GM23338 (cell line): ENCODE measurements around the gene NOVA2. TPM values are rescaled to one million over a fixed set of nuclear protein-coding genes. Genes with fewer than 3 reads are reported as not detected.
A peak's percentile ranks its signal among the peaks of the same experiment; 100 is the strongest.

Experiments used
- ATAC-seq: fragments of 200-7000 bp; cut with Tn5 transposase; 3 replicates; pipeline ENCODE4 v1.9.1; 2020
- DNase-seq: peaks from one replicate; pipeline ENCODE4 v3.0.0-alpha.2; 2015; ENCODE audit warnings: low spot score
- H2AFZ ChIP-seq: fragments of 200-600 bp; sonication (generic); 2 replicates; pipeline ENCODE4 v1.8.0; 2016; ENCODE audit warnings: antibody characterized with exemption, mild to moderate bottlenecking, moderate library complexity
- H3F3A ChIP-seq: fragments of 200-600 bp; sonication (generic); replicated peaks from 2 replicates; pipeline ENCODE4 v1.8.0; 2017; ENCODE audit warnings: antibody characterized with exemption, mixed run types, low read depth
- H3K27ac ChIP-seq: fragments of 200-600 bp; sonication (generic); 2 replicates; pipeline ENCODE4 v1.6.1; 2016; ENCODE audit warnings: low read depth
- H3K27me3 ChIP-seq: fragments of 200-600 bp; sonication (generic); 2 replicates; pipeline ENCODE4 v1.8.0; 2016; ENCODE audit warnings: mild to moderate bottlenecking, mixed run types, moderate library complexity; ENCODE audit not compliant: insufficient read depth
- H3K36me3 ChIP-seq: fragments of 200-600 bp; sonication (generic); 2 replicates; pipeline ENCODE4 v1.8.0; 2016; ENCODE audit warnings: mild to moderate bottlenecking; ENCODE audit not compliant: insufficient read depth
- H3K4me1 ChIP-seq: fragments of 200-600 bp; sonication (generic); 2 replicates; pipeline ENCODE4 v1.8.0; 2016; ENCODE audit warnings: mild to moderate bottlenecking, moderate library complexity; ENCODE audit not compliant: insufficient read depth
- H3K4me2 ChIP-seq: fragments of 200-600 bp; sonication (generic); 2 replicates; pipeline ENCODE4 v1.7.1; 2017; ENCODE audit warnings: mixed run types
- H3K4me3 ChIP-seq: fragments of 200-600 bp; sonication (generic); 2 replicates; pipeline ENCODE4 v1.6.1; 2016; ENCODE audit warnings: mixed run types
- H3K79me2 ChIP-seq: fragments of 200-600 bp; sonication (generic); replicated peaks from 2 replicates; pipeline ENCODE4 v1.8.0; 2017; ENCODE audit warnings: mild to moderate bottlenecking; ENCODE audit not compliant: insufficient read depth
- H3K9me2 ChIP-seq: fragments of 200-600 bp; sonication (generic); 2 replicates; pipeline ENCODE4 v1.8.0; 2017; ENCODE audit not compliant: insufficient read depth
- H4K20me1 ChIP-seq: fragments of 200-600 bp; sonication (generic); replicated peaks from 2 replicates; pipeline ENCODE4 v1.8.0; 2017; ENCODE audit warnings: mild to moderate bottlenecking; ENCODE audit not compliant: insufficient read depth
- H3K27ac Mint-ChIP-seq: 2 replicates; pipeline ENCODE4 v1.8.0; 2020; ENCODE audit warnings: inconsistent platforms, mild to moderate bottlenecking, moderate library complexity, mixed read lengths
- H3K27me3 Mint-ChIP-seq: 3 replicates; pipeline ENCODE4 v1.8.0; 2022; ENCODE audit warnings: low read depth, mild to moderate bottlenecking, moderate library complexity, mixed read lengths, inconsistent platforms; ENCODE audit not compliant: insufficient read depth, poor library complexity
- H3K36me3 Mint-ChIP-seq: 3 replicates; pipeline ENCODE4 v1.8.0; 2021; ENCODE audit warnings: low read depth, mild to moderate bottlenecking, inconsistent platforms, moderate library complexity, mixed read lengths
- H3K4me1 Mint-ChIP-seq: 3 replicates; pipeline ENCODE4 v1.8.0; 2020; ENCODE audit warnings: mild to moderate bottlenecking, inconsistent platforms, mixed read lengths
- H3K4me3 Mint-ChIP-seq: 3 replicates; pipeline ENCODE4 v1.8.0; 2021; ENCODE audit warnings: moderate library complexity, mild to moderate bottlenecking, inconsistent platforms, mixed read lengths
- H3K9me3 Mint-ChIP-seq: 3 replicates; pipeline ENCODE4 v1.8.0; 2020; ENCODE audit warnings: moderate library complexity, mild to moderate bottlenecking, inconsistent platforms, mixed read lengths
- CREB1 ChIP-seq: fragments of 250-450 bp; sonication (Bioruptor Pico); IDR thresholded peaks from 2 replicates; pipeline ENCODE4 v1.5.0; 2020; ENCODE audit warnings: low read depth, mild to moderate bottlenecking, moderate library complexity
- ETS1 ChIP-seq: IDR thresholded peaks from 2 replicates; pipeline ENCODE4 v1.6.1; 2016; ENCODE audit warnings: antibody characterized with exemption
- EZH2 ChIP-seq: fragments of 200-600 bp; sonication (generic); IDR thresholded peaks from one replicate; pipeline ENCODE4 v1.8.0; 2017; ENCODE audit warnings: antibody characterized with exemption, mild to moderate bottlenecking, low read depth; ENCODE audit not compliant: unreplicated experiment
- EZH2phosphoT487 ChIP-seq: fragments of 200-600 bp; sonication (generic); IDR thresholded peaks from one replicate; pipeline ENCODE4 v1.8.1; 2018; ENCODE audit warnings: antibody characterized with exemption; ENCODE audit not compliant: unreplicated experiment
- JUNB ChIP-seq: IDR thresholded peaks from one replicate; pipeline ENCODE4 v1.6.1; 2016; ENCODE audit warnings: antibody characterized with exemption; ENCODE audit not compliant: unreplicated experiment
- NANOG ChIP-seq: IDR thresholded peaks from 2 replicates; pipeline ENCODE4 v1.6.1; 2016; ENCODE audit warnings: antibody characterized with exemption, borderline replicate concordance
- POLR2AphosphoS5 ChIP-seq: IDR thresholded peaks from 2 replicates; pipeline ENCODE4 v1.6.1; 2016; ENCODE audit warnings: antibody characterized with exemption, low read depth
- REST ChIP-seq: IDR thresholded peaks from one replicate; pipeline ENCODE4 v1.6.1; 2018; ENCODE audit warnings: antibody characterized with exemption; ENCODE audit not compliant: unreplicated experiment
- STAT1 ChIP-seq: IDR thresholded peaks from one replicate; pipeline ENCODE4 v1.6.1; 2016; ENCODE audit warnings: antibody characterized with exemption; ENCODE audit not compliant: unreplicated experiment
- ZNF114 ChIP-seq: fragments of 250-450 bp; sonication (Bioruptor Pico); IDR thresholded peaks from 2 replicates; pipeline ENCODE4 v1.5.0; 2020; ENCODE audit warnings: mild to moderate bottlenecking, moderate library complexity
- ZNF331 ChIP-seq: fragments of 250-450 bp; sonication (Bioruptor Pico); IDR thresholded peaks from 2 replicates; pipeline ENCODE4 v1.5.0; 2020; ENCODE audit warnings: low read depth, mild to moderate bottlenecking, moderate library complexity
- ZNF462 ChIP-seq: fragments of 250-450 bp; sonication (Bioruptor Pico); IDR thresholded peaks from 2 replicates; pipeline ENCODE4 v1.5.0; 2020; ENCODE audit warnings: mild to moderate bottlenecking, moderate library complexity
- polyA plus RNA-seq: library from polyadenylated mRNA; unstranded; fragments of >200 nt; fragmentation: Nextera tagmentation; extraction: Ambion mirVana; gene quantifications from 2 replicates; pipeline ENCODE4 v1.2.1, GENCODE V29; 2016
- total RNA-seq: library from RNA; depleted of rRNA; stranded (reverse); fragments of >200 nt; shearing (Covaris generic); gene quantifications from 2 replicates; pipeline ENCODE4 v1.2.3, GENCODE V29; 2014

NOVA2 gene
- total and polyA plus RNA-seq, 2 experiments from 2014 or later = 5.1 to 13.7 TPM

- no peaks in the 10 kb centered on the region; the same call in 1 of the 2 replicates for H3K36me3 ChIP-seq
These were observed 33.7 kb downstream of the NOVA2 start for GRCh38 chr19:45939792-45940514.

More at GRCh38 chr19:45939792-45940514, 33.7 kb downstream of the NOVA2 start:
- DNase-seq = peak; percentile 72
- Mint-ChIP-seq H3K36me3 (peaks cover 14% of the 10 kb centered on the region; the same call in 2 of the 3 replicates), H3K9me3 (no peaks in the 10 kb centered on the region; the same call in 2 of the 3 replicates), H3K27ac (no peak overlapping the region; the same call in none of the 2 replicates), H3K27me3 (peaks cover 7% of the 10 kb centered on the region), H3K4me1 (peaks cover 22% of the 10 kb centered on the region), H3K4me3 (peak overlapping the region; percentile 72; the same call in 2 of the 3 replicates)
- H3K79me2 ChIP-seq = no peaks in the 10 kb centered on the region
- H3K9me2 ChIP-seq = no peaks in the 10 kb centered on the region
- no peak overlapping the region for H3K27ac ChIP-seq
- H3F3A ChIP-seq = 0 out of 2 replicates have a peak, but pooled peaks cover 7% of the 10 kb centered on the region
- H3K4me2 ChIP-seq = peak overlapping the region; percentile 80
- H4K20me1 ChIP-seq = no peaks in the 10 kb centered on the region
- peak overlapping the region; percentile 94; the same call in 1 of the 2 replicates for H2AFZ ChIP-seq
- H3K4me3 ChIP-seq = peak overlapping the region; percentile 49
- peak; percentile 45 for ATAC-seq
- H3K4me1 ChIP-seq = peaks cover 14% of the 10 kb centered on the region; the same call in 1 of the 2 replicates
- no peak for TF ChIP-seq ZNF331 (CRISPR knock-in tag)
- no peak for TF ChIP-seq EZH2
- no peak for TF ChIP-seq ZNF114 (CRISPR knock-in tag)
- TF ChIP-seq REST = no peak
- TF ChIP-seq ZNF462 = no peak
- no peak for TF ChIP-seq CREB1 (CRISPR knock-in tag)
- TF ChIP-seq ETS1 = no peak
- no peak for TF ChIP-seq JUNB
- TF ChIP-seq EZH2phosphoT487 = no peak
- TF ChIP-seq POLR2AphosphoS5 = no peak
- TF ChIP-seq NANOG = no peak
- no peak for TF ChIP-seq STAT1
- H3K27me3 ChIP-seq = no peaks in the 10 kb centered on the region
